Panc1 (cell line): ENCODE results near the gene JAZF1.

Experiments
- REST ChIP-seq, 2 experiments: IDR thresholded peaks; 2 replicates each; pipeline ENCODE4 v1.6.1; 2011 to 2012; ENCODE audit warnings: low read depth in 2 of 2, control low read depth in 1 of 2, low read length in 1 of 2, mild to moderate bottlenecking in 1 of 2, moderate library complexity in 1 of 2; ENCODE audit not compliant: insufficient read depth in 1 of 2
- SIN3A ChIP-seq: IDR thresholded peaks from 2 replicates; pipeline ENCODE4 v1.6.1; 2012; ENCODE audit warnings: low read depth, mild to moderate bottlenecking, low read length, moderate library complexity, borderline replicate concordance; ENCODE audit not compliant: insufficient read depth
- TCF7L2 ChIP-seq: IDR thresholded peaks from 2 replicates; pipeline ENCODE4 v1.6.1; 2011; ENCODE audit warnings: mild to moderate bottlenecking, low read depth, low read length, inconsistent platforms
- TF ChIP-seq, protein P1 (sequence below): fragments of 450-650 bp; IDR thresholded peaks from 2 replicates; pipeline ENCODE4 v1.5.1; 2017; ENCODE audit warnings: mild to moderate bottlenecking

- TF ChIP-seq, protein P1, sequence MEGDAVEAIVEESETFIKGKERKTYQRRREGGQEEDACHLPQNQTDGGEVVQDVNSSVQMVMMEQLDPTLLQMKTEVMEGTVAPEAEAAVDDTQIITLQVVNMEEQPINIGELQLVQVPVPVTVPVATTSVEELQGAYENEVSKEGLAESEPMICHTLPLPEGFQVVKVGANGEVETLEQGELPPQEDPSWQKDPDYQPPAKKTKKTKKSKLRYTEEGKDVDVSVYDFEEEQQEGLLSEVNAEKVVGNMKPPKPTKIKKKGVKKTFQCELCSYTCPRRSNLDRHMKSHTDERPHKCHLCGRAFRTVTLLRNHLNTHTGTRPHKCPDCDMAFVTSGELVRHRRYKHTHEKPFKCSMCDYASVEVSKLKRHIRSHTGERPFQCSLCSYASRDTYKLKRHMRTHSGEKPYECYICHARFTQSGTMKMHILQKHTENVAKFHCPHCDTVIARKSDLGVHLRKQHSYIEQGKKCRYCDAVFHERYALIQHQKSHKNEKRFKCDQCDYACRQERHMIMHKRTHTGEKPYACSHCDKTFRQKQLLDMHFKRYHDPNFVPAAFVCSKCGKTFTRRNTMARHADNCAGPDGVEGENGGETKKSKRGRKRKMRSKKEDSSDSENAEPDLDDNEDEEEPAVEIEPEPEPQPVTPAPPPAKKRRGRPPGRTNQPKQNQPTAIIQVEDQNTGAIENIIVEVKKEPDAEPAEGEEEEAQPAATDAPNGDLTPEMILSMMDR: no peak
- no peak for TF ChIP-seq SIN3A
- no peak for TF ChIP-seq TCF7L2
- no peak for TF ChIP-seq REST (IDR thresholded peaks at IDR 0.05; ENCODE audit: insufficient read depth in 1 of 2, low read depth in 2 of 2, low read length in 1 of 2)
Measured at GRCh38 chr7:27920281-27920946, 260.2 kb downstream of the JAZF1 start.
